HG03097 (cell line): ENCODE data around the gene USE1.

Source experiments
- ATAC-seq: cut with Tn5 transposase; IDR thresholded peaks from one replicate; pipeline ENCODE4 v1.9.1; 2021; ENCODE audit not compliant: unreplicated experiment, low FRiP score

Gene USE1

GRCh38 chr19:17235300-17235970, 20.3 kb downstream of the USE1 start:
- ATAC-seq = peak; percentile 50

- no peak for ATAC-seq
These were observed 21.0 kb downstream of the USE1 start for GRCh38 chr19:17235971-17236777.

GRCh38 chr19:17236811-17237543, 21.8 kb downstream of the USE1 start:
- no peak for ATAC-seq

GRCh38 chr19:17237747-17238706, 22.9 kb downstream of the USE1 start:
- ATAC-seq = no peak

- ATAC-seq = no peak
These were observed 25.1 kb downstream of the USE1 start for GRCh38 chr19:17240062-17240752.

- ATAC-seq = no peak
These were observed 25.8 kb downstream of the USE1 start for GRCh38 chr19:17240826-17241399.

GRCh38 chr19:17242431-17243208, 27.5 kb downstream of the USE1 start:
- ATAC-seq = no peak

- no peak for ATAC-seq
These were observed 28.2 kb downstream of the USE1 start for GRCh38 chr19:17243211-17243829.

- no peak for ATAC-seq
These were observed 28.9 kb downstream of the USE1 start for GRCh38 chr19:17243830-17244617.

- ATAC-seq = peak; percentile 14
These were observed 29.7 kb downstream of the USE1 start for GRCh38 chr19:17244618-17245534.

- no peak for ATAC-seq
These were observed 30.4 kb downstream of the USE1 start, which contains the start of gene NR2F6 for GRCh38 chr19:17245535-17245984. Gene NR2F6 (minus strand): TSS chr19:17245919. CDS start chr19:17245220, 699 bp downstream.

- ATAC-seq = no peak
These were observed 31.7 kb downstream of the USE1 start for GRCh38 chr19:17246681-17247425.

GRCh38 chr19:17248011-17248776, 33.0 kb downstream of the USE1 start:
- ATAC-seq = no peak

GRCh38 chr19:17249887-17250548, 34.9 kb downstream of the USE1 start:
- no peak for ATAC-seq
